Fibroblast of skin of right quadriceps (primary cell): ENCODE data around the gene CEP128.

Source experiments
- DNase-seq: peaks from one replicate; pipeline ENCODE4 v3.0.0-alpha.2; 2013

Gene CEP128

GRCh38 chr14:80768646-80769045 is 172.9 kb downstream of the CEP128 start:
- DNase-seq: no peak

- peak; percentile 18 for DNase-seq
Observed at GRCh38 chr14:80764921-80765507, 176.5 kb downstream of the CEP128 start.

GRCh38 chr14:80764496-80764895 is 177.0 kb downstream of the CEP128 start:
- DNase-seq: peak; percentile 56

GRCh38 chr14:80762641-80763228 is 178.8 kb downstream of the CEP128 start:
- peak; percentile 83 for DNase-seq

GRCh38 chr14:80754696-80755095 is 186.8 kb downstream of the CEP128 start:
- no peak for DNase-seq

GRCh38 chr14:80751285-80751684 is 190.3 kb downstream of the CEP128 start:
- no peak for DNase-seq

GRCh38 chr14:80726211-80726610 is 215.3 kb downstream of the CEP128 start:
- DNase-seq: no peak

GRCh38 chr14:80718940-80719339 is 222.6 kb downstream of the CEP128 start:
- no peak for DNase-seq

GRCh38 chr14:80714474-80714873 is 227.1 kb downstream of the CEP128 start:
- no peak for DNase-seq

GRCh38 chr14:80713076-80713850 is 228.3 kb downstream of the CEP128 start:
- DNase-seq: no peak

- peak; percentile 8 for DNase-seq
Observed at GRCh38 chr14:80705241-80705980, 236.1 kb downstream of the CEP128 start.

- no peak for DNase-seq
Observed at GRCh38 chr14:80700601-80701000, 240.9 kb downstream of the CEP128 start.

- no peak for DNase-seq
Observed at GRCh38 chr14:80699861-80700260, 241.7 kb downstream of the CEP128 start.

- no peak for DNase-seq
Observed at GRCh38 chr14:80698974-80699373, 242.6 kb downstream of the CEP128 start.

- DNase-seq: no peak
Observed at GRCh38 chr14:80695869-80696268, 245.7 kb downstream of the CEP128 start.

- no peak for DNase-seq
Observed at GRCh38 chr14:80692903-80693302, 248.6 kb downstream of the CEP128 start.

GRCh38 chr14:80681651-80682050 is 259.9 kb downstream of the CEP128 start:
- no peak for DNase-seq

GRCh38 chr14:80679273-80679672 is 262.3 kb downstream of the CEP128 start:
- no peak for DNase-seq

- peak; percentile 21 for DNase-seq
Observed at GRCh38 chr14:80678436-80678835, 263.1 kb downstream of the CEP128 start.

- peak; percentile 45 for DNase-seq
Observed at GRCh38 chr14:80669426-80669825, 272.1 kb downstream of the CEP128 start.

- DNase-seq: no peak
Observed at GRCh38 chr14:80664576-80664975, 277.0 kb downstream of the CEP128 start.

GRCh38 chr14:80663541-80663940 is 278.0 kb downstream of the CEP128 start:
- DNase-seq: no peak

GRCh38 chr14:80659783-80660182 is 281.8 kb downstream of the CEP128 start:
- no peak for DNase-seq

- DNase-seq: no peak
Observed at GRCh38 chr14:80658733-80659132, 282.8 kb downstream of the CEP128 start.
